HG03064 (cell line): ENCODE data around the gene REELD1.

Experiments
- ATAC-seq: cut with Tn5 transposase; IDR thresholded peaks from one replicate; pipeline ENCODE4 v1.9.1; 2021; ENCODE audit warnings: low read depth; ENCODE audit not compliant: unreplicated experiment

The REELD1 gene

DNA sequence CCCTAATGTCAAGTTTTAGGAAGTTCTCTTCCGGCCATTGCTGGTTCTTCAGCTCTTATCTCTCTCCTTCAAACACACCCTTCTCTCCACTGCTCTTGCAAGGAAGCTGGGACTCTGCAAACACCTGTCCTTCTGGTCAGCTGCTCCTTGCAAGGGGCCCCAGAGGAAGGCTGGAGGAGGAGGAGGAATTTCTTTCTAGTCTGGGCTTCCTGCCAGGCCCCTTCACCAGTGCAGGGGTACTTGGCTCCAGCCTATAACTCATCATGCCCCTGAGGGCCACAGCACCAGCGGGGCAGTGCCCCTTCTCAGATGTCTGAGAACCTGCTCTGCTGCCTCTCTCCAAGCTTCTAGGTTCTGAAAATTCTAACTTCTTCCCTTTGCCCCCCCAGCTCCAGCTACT is 46.7 kb downstream of the REELD1 start:
- no peak for ATAC-seq

DNA sequence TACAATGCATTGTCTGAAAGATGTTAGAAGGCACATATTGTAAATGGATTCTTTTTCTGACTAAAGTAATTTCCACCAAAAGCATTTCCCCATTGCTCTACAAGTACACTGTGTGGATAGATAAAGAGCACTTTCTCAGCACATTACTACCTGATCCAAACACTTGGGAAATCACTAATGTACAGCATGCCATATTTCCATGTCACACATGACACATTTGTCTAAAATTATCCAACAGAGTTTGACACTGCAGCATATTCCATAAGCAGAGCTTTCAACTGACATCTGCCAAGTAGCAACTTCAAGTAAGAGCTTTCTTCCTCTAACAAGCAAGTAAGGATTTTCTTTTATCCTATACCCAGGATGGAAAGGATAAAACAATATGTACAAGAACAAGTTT is 49.5 kb downstream of the REELD1 start:
- no peak for ATAC-seq

DNA sequence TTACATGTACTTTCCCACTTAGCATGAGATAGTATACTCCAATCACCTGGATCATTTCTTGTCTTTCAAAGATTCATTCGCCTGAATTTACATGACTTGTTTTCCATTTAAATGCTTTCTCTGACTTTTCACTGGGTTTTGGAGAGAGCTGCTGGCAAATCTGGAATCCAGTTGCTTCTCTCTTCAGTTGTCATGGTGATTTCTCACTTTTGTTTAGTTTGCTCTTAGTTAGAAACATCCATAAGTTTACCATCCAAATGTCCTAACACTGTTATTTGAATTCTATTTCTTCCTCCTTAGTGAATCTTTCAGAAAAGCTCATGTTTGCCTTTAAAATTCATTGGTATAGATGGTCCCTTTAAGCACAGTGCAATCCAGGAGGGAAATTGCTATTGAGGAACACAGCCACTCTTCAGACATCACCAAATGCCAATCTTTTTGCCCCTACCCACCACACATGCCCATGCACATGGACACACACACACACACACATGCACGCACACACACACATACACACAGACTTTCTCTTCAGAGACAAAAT is 51.7 kb downstream of the REELD1 start:
- no peak for ATAC-seq

DNA sequence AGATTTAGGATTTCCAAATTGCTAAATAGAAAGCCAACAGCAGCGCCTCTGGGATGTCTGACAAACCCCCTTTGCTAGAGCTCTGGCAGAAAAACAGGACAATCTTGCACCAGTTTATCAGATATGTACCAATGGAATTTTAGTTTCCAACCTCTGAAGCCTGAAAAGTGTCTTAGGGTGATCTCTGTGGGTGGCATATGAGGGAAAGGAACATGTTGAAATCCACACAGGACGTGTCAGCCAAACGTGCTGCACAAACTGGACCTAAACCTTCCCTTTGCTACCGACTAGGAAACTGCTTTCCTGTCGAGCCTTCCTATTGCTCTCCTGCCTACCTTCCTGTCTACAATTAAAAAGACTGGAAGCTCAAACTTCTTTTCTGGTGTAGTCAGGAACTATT is 53.5 kb downstream of the REELD1 start:
- no peak for ATAC-seq

DNA sequence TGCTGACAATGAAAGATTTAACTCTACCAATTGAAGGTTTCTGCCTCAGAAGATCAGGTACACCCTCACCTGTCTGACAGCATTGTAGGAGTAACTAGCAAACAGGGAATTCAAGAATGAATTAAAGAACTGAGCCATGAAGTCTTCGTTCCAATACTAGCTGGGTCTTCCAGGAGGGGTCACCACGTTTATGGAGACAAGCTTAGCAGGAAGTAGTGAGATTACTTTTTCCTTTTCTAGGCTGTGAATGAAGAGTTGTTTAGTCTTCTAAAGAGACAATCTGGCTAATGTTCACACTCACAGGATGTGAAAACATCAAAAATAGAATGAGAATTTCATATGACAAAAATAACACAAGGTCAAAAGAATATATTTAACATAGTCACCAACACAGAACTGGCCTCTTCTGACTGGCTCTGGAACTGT is 54.9 kb downstream of the REELD1 start:
- ATAC-seq = peak; percentile 58

DNA sequence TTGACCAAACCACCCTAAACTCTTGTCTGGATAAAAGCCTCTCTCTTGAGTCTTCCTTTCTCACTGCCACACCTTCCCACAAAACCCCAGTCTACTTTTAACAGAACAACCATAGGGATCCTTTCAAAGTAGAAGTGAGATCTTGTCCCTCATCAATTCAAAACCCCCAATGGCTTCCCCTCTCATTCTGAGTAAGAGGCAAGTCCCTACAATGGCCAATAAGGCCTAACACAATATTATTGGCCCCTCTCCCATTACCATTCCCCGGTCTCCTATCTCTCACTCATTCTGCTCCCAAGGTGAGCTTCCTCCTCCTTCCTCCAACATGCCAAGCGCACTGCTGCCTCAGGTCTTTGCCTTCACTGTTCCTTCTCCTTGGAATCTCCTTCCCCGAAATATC is 57.1 kb downstream of the REELD1 start:
- ATAC-seq = no peak

DNA sequence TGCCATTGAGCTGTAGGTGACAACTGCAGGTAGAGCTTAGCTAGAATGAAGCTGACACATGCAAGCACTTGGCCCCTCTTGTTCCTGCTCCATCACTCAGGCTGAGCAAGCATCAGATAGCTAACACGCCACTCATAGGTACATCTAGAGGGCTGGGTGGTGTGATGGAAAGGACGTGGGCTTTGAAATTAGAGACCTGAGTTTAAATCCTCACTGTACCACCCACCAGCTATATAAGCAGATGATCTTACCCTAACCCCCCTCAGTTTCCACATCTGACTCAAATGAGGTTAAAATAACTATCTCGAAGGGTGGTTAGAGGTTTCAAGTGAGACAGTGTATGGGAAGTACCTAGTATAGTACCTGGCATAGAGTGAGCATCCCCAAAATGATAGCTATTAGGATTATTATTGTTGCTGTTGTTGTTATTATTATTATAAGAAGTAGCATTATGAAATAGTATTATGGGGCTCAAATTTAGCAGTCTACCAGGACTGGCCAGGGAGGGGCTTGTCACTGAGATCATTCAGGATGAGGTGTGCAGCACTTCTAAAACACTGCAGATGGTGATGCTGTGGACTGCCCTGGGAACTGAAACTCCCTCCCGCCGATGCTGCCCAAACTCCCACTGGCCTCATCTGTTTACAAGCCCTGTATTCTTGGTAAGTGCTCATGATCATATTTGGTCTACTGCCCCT is 59.0 kb downstream of the REELD1 start:
- peak; percentile 54 for ATAC-seq

DNA sequence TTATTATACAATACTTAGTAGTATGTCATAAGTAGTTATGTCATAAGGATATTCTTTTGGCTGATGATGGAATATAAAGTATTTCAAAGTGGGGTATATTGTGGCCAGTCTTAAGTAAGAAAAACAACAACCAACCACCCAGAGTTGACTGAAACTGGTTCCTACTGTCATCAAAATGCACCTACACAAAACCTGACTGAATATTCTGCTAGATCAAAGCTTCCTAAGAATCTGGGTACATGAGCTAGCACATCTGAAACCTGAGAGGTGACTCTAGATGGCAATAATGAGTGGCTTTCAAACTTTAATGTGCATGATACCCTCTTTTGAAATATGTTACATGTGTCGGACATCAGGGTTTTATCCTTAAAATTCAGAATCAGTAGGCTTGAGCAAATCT is 60.4 kb downstream of the REELD1 start:
- no peak for ATAC-seq

DNA sequence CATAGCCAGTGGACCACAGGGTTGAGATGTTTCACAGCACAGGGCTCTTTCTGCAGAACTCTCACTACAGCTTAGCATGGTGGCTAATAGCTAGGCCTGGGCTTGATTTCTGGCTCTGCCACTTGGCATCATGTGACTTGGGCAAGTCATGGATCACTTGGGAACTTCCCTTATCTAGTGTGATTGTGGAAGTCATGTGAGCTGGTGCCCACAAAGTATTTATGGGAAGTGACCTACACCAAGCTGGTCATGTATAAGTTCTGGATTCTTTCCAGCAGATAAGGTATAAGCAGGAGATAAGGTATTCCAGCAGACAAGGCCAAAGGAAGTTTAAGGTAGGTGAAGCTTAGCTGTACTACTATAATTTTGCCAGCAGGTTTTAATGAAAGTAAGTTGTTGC is 61.0 kb downstream of the REELD1 start:
- no peak for ATAC-seq

DNA sequence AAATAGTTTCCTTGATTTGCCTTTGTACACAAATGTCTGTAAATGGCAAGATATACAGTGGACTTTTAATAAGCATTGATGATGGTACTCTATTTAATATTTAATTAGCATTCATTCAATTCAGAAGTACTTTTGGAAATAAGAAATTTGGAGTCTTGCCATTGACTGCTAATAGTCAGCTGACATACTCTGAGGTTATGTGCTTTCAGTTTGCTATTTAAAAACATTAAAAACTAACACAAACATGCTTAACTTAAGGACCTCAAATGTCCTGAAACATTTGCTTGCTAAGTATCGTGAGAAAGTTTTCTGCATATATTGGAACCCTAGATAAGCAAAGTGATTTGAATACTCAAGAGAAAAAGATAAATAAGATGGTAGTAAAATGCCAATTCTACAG is 64.6 kb downstream of the REELD1 start:
- ATAC-seq = no peak
